GM12878 (cell line): ENCODE measurements around the gene KIZ. TPM values are rescaled to one million over a fixed set of nuclear protein-coding genes. Genes with fewer than 3 reads are reported as not detected.
"Not testable (repeated sequence)": the region's sequence is repeated elsewhere in the genome, so short reads cannot be mapped to it uniquely, and the experiment has no call there.

ENCODE experiments used
- ATAC-seq: fragments of 200-7000 bp; cut with Tn5 transposase; 3 replicates; pipeline ENCODE4 v1.9.1; 2020; ENCODE audit warnings: mild to moderate bottlenecking, moderate library complexity
- BruUV-seq: library from RNA; stranded (reverse); fragments of 400-500 nt; replicated peaks from 2 replicates; lab custom pipeline; 2021; lab: Mats Ljungman, UMichigan
- CTCF ChIA-PET: fragments of 300-600 bp; sonication (Branson Sonifier 250); formaldehyde crosslinking; extraction: SDS; loops from one replicate; lab custom pipeline; 2021; ENCODE audit warnings: inconsistent platforms; lab: Yijun Ruan, JAX
- POLR2A ChIA-PET: fragments of 350-600 bp; formaldehyde crosslinking; extraction: SDS; loops from one replicate; lab custom pipeline; 2021; ENCODE audit warnings: inconsistent platforms; lab: Charles Lee
- RAD21 ChIA-PET: fragments of 300-600 bp; sonication (Branson Sonifier 250); formaldehyde crosslinking; loops from one replicate; lab custom pipeline; 2023; ENCODE audit warnings: antibody characterized with exemption; ENCODE audit not compliant: unreplicated experiment; lab: Charles Lee
- SMC1A ChIA-PET: fragments of 300-600 bp; sonication (Branson Sonifier 250); formaldehyde crosslinking; loops from one replicate; lab custom pipeline; 2023; ENCODE audit not compliant: unreplicated experiment, uncharacterized antibody; lab: Charles Lee
- DNase-seq: peaks from one replicate; pipeline ENCODE4 v3.0.0-alpha.2; 2011; ENCODE audit warnings: low read depth, low spot score
- FAIRE-seq: peaks from 3 replicates; lab custom pipeline; 2011; peaks lifted over from hg19 to GRCh38; lab: Jason Lieb, UNC
- H2AFZ ChIP-seq: 2 replicates; pipeline ENCODE4 v1.6.0; 2011; ENCODE audit warnings: low read depth, low read length, control low read depth; ENCODE audit not compliant: control insufficient read depth
- H3K27ac ChIP-seq: 2 replicates; pipeline ENCODE4 v1.5.1; 2011; ENCODE audit warnings: control low read depth; ENCODE audit not compliant: control insufficient read depth, insufficient read depth
- H3K27me3 ChIP-seq, 2 experiments: replicated peaks in 1 of 2; 2 replicates each; pipeline versions ENCODE4 v1.6.0 to v1.6.1; 2011; ENCODE audit warnings: low read length in 1 of 2; ENCODE audit not compliant: control insufficient read depth in 2 of 2, insufficient read depth in 2 of 2
- H3K36me3 ChIP-seq, 2 experiments: 2 replicates each; pipeline ENCODE4 v1.5.1; 2011; ENCODE audit warnings: low read length in 1 of 2; ENCODE audit not compliant: control insufficient read depth in 2 of 2, insufficient read depth in 2 of 2
- H3K4me1 ChIP-seq: 2 replicates; pipeline ENCODE4 v1.6.1; 2011; ENCODE audit warnings: mild to moderate bottlenecking, low read length, moderate library complexity, mixed read lengths; ENCODE audit not compliant: control insufficient read depth, insufficient read depth
- H3K4me2 ChIP-seq: 2 replicates; pipeline ENCODE4 v1.6.0; 2011; ENCODE audit warnings: control low read depth; ENCODE audit not compliant: control insufficient read depth, insufficient read depth
- H3K4me3 ChIP-seq: fragments of 200-600 bp; sonication (generic); 2 replicates; pipeline ENCODE4 v1.5.1; 2016
- H3K79me2 ChIP-seq: 2 replicates; pipeline ENCODE4 v1.6.0; 2011; ENCODE audit warnings: low read length; ENCODE audit not compliant: control insufficient read depth, insufficient read depth
- H3K9ac ChIP-seq: 2 replicates; pipeline ENCODE4 v1.8.0; 2011; ENCODE audit warnings: low read length, control low read depth, mixed read lengths; ENCODE audit not compliant: control insufficient read depth, insufficient read depth
- H3K9me3 ChIP-seq: replicated peaks from 3 replicates; pipeline ENCODE4 v1.5.1; 2011; ENCODE audit warnings: mild to moderate bottlenecking, low read length; ENCODE audit not compliant: control insufficient read depth, insufficient read depth
- H4K20me1 ChIP-seq: 2 replicates; pipeline ENCODE4 v1.6.0; 2011; ENCODE audit not compliant: control insufficient read depth, insufficient read depth
- LARP7 ChIP-seq: fragments of 450-650 bp; IDR thresholded peaks from 2 replicates; pipeline ENCODE4 v1.6.1; 2017; ENCODE audit warnings: mild to moderate bottlenecking
- WGBS: methylation state at CpG from one replicate; pipeline ENCODE4 v1.1.6; 2016; ENCODE audit warnings: low lambda C conversion rate; ENCODE audit not compliant: insufficient replicate concordance, insufficient coverage; ENCODE audit errors: missing lambda C conversion rate; 5-methylcytosine and 5-hydroxymethylcytosine counted together
- in situ Hi-C: fragments of 300-500 bp; cut with MboI; formaldehyde crosslinking; loops from 9 replicates; pipeline ENCODE4 v1.14.3; 2018; ENCODE audit warnings: mixed read lengths
- intact Hi-C: fragments of 100-400 bp; cut with micrococcal nuclease; formaldehyde crosslinking; loops from one replicate; pipeline ENCODE4 v1.14.2; 2022; ENCODE audit not compliant: unreplicated experiment
- polyA plus RNA-seq, 11 experiments: library from polyadenylated mRNA; depleted of rRNA in 4 of 11; unstranded in 6 of 11; stranded (reverse) in 5 of 11; fragments of >200 nt; fragmentation: Nextera tagmentation in 4 of 11; fragmentation: Illumina TruSeq in 1 of 11; extraction: Ambion mirVana in 4 of 11; extraction: Trizol in 1 of 11; gene quantifications; 1 replicate in 1 of 11; 2 replicates in 10 of 11; pipeline versions ENCODE4 v1.2.1 to v1.2.3, GENCODE V29; 2011 to 2016; ENCODE audit warnings: inconsistent platforms in 2 of 11, missing spikeins in 2 of 11, low read depth in 1 of 11
- total RNA-seq, 4 experiments: library from RNA; depleted of rRNA in 3 of 4; stranded (reverse); fragments of >200 nt in 3 of 4; fragmentation: Illumina TruSeq in 1 of 4; extraction: Trizol in 1 of 4; gene quantifications; 2 replicates each; pipeline versions ENCODE4 v1.2.1 to v1.2.3, GENCODE V29; 2013 to 2021
- TF ChIP-seq, protein P1 (sequence below): fragments of 450-650 bp; formaldehyde crosslinking; IDR thresholded peaks from 2 replicates; pipeline ENCODE4 v1.5.0; 2022; ENCODE audit warnings: mild to moderate bottlenecking, missing genetic modification characterization

KIZ gene
- total and polyA plus RNA-seq, 10 of the 15 experiments (the other 5 are each of a cell fraction or from before 2014, with no cell fraction given) = 2.7 to 11.0 (median 7.3) TPM

DNA sequence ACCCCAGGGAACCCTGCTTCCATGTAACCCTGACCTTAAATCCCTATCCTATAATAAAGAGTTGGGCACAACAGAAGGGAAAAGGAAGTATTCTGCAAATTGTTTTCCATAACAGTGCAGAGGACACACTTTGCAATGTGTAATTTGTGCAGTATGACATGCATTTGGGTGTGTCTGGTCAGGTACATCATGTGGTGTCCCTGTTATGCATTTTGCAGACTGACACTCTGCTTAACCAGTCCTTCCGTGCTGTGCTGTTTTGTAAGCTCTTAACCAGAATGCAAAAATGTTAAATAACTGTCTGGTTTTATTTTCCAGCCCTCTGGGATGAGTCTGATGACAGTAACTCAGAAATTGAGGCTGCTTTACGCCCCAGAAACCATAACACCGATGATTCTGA lies 120.3 kb downstream of the KIZ start (continued):
- TF ChIP-seq, protein P1, sequence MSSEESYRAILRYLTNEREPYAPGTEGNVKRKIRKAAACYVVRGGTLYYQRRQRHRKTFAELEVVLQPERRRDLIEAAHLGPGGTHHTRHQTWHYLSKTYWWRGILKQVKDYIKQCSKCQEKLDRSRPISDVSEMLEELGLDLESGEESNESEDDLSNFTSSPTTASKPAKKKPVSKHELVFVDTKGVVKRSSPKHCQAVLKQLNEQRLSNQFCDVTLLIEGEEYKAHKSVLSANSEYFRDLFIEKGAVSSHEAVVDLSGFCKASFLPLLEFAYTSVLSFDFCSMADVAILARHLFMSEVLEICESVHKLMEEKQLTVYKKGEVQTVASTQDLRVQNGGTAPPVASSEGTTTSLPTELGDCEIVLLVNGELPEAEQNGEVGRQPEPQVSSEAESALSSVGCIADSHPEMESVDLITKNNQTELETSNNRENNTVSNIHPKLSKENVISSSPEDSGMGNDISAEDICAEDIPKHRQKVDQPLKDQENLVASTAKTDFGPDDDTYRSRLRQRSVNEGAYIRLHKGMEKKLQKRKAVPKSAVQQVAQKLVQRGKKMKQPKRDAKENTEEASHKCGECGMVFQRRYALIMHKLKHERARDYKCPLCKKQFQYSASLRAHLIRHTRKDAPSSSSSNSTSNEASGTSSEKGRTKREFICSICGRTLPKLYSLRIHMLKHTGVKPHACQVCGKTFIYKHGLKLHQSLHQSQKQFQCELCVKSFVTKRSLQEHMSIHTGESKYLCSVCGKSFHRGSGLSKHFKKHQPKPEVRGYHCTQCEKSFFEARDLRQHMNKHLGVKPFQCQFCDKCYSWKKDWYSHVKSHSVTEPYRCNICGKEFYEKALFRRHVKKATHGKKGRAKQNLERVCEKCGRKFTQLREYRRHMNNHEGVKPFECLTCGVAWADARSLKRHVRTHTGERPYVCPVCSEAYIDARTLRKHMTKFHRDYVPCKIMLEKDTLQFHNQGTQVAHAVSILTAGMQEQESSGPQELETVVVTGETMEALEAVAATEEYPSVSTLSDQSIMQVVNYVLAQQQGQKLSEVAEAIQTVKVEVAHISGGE (CRISPR knock-in tag) = no peak
- TF ChIP-seq LARP7 = no peak

DNA sequence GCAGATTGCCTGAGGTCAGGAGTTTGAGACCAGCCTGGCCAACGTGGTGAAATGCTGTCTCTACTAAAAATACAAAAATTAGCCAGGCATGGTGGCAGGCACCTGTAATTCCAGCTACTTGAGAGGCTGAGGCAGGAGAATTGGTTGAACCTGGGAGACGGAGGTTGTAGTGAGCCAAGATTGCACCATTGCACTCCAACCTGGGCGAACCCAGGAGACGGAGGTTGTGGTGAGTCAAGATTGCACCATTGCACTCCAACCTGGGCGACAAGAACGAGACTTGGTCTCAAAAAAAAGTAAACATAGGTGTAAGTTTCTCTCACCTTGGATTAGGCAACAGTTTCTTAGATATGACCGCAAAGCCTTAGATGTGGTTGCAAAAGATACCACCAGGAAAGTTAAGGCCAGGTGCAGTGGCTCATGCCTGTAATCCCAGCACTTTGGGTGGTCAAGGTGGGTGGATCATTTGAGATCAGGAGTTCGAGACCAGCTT lies 121.8 kb downstream of the KIZ start:
- intact Hi-C loops, H3K27me3 ChIP-seq, H4K20me1 ChIP-seq, H3K9ac ChIP-seq, H3K27ac ChIP-seq, ATAC-seq, FAIRE-seq, H3K4me2 ChIP-seq, H3K4me3 ChIP-seq, H3K36me3 ChIP-seq, H3K9me3 ChIP-seq, H3K4me1 ChIP-seq, DNase-seq, H2AFZ ChIP-seq, H3K79me2 ChIP-seq, BruUV-seq, in situ Hi-C loops, SMC1A ChIA-PET: not testable (repeated sequence)
- ChIA-PET RAD21 (interaction anchor here (0.6 kb wide), 1 partner anchor 87 kb away, joined by 3 read pairs; no protein-coding TSS in a partner anchor), POLR2A (interaction anchor here (0.6 kb wide), 1 partner anchor 105 kb away, joined by 3 read pairs; no protein-coding TSS in a partner anchor), CTCF (interaction anchor here (0.6 kb wide), 1 partner anchor 908 kb away, joined by 4 read pairs; no protein-coding TSS in a partner anchor)
- WGBS = 74% methylated on average over 8 of the region's 8 CpGs
